NB4 (cell line): ENCODE data around the gene RPS15.

Experiments
- MYC ChIP-seq: IDR thresholded peaks from 2 replicates; pipeline ENCODE4 v1.6.1; 2011; ENCODE audit warnings: low read depth, low read length
- POLR2A ChIP-seq: IDR thresholded peaks from 2 replicates; pipeline ENCODE4 v1.6.1; 2011; ENCODE audit warnings: mild to moderate bottlenecking; ENCODE audit not compliant: insufficient read length; ENCODE audit errors: extremely low read depth
- TF ChIP-seq, protein P1 (sequence below): IDR thresholded peaks from one replicate; pipeline ENCODE4 v1.5.1; 2012; ENCODE audit warnings: low read depth, low read length
- TF ChIP-seq, protein P2 (sequence below): IDR thresholded peaks from 2 replicates; pipeline ENCODE4 v1.6.1; 2011; ENCODE audit warnings: low read depth, low read length

DNA sequence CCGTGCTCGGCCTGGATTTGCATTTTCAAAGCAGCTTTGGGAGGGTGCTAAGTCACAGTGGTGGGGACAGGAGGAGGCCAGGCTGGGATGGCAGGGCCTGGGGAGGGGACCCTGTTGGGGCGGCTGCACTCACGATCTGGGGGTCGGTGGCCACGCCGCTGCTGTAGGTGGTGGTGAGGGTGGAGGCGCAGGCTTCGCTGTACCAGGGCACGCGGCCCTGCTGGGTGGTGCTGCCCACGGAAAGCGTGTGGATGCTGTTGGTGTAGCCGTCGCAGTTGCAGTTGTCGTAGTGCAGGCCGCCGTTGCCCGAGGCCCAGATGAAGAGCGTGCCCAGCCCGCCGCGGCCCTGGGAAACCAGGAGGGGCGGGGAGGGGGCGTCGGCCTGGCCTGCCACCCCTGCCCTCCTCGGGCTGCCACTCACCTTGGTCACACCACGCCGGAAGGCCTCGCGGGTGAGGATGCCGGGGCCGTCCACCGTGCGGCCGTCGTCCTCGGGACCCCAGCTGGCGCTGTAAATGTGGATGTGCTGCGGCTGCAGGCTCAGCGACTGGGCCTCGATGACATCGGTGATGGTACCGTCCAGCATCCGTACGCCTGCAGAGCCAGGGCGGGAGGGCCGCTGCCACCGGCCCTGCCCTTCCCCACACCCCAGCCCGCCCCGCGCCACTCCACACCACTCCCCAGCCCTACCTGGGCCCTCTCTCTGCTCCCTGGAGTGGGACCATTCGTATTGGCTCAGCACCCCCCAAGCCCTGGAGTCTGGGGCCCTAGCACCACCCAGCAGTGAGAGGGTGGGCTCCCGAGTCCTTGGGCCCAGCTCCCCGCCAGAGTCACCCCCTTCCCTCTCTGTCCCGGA is 48.8 kb downstream of the RPS15 start:
- no peak for TF ChIP-seq POLR2A
- TF ChIP-seq, protein P1, sequence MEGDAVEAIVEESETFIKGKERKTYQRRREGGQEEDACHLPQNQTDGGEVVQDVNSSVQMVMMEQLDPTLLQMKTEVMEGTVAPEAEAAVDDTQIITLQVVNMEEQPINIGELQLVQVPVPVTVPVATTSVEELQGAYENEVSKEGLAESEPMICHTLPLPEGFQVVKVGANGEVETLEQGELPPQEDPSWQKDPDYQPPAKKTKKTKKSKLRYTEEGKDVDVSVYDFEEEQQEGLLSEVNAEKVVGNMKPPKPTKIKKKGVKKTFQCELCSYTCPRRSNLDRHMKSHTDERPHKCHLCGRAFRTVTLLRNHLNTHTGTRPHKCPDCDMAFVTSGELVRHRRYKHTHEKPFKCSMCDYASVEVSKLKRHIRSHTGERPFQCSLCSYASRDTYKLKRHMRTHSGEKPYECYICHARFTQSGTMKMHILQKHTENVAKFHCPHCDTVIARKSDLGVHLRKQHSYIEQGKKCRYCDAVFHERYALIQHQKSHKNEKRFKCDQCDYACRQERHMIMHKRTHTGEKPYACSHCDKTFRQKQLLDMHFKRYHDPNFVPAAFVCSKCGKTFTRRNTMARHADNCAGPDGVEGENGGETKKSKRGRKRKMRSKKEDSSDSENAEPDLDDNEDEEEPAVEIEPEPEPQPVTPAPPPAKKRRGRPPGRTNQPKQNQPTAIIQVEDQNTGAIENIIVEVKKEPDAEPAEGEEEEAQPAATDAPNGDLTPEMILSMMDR = no peak
- TF ChIP-seq MYC = no peak
- TF ChIP-seq, protein P2, sequence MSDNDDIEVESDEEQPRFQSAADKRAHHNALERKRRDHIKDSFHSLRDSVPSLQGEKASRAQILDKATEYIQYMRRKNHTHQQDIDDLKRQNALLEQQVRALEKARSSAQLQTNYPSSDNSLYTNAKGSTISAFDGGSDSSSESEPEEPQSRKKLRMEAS = no peak
